GM19372 (cell line): ENCODE data around the gene ABTB1.

Experiments
- ATAC-seq: cut with Tn5 transposase; IDR thresholded peaks from one replicate; pipeline ENCODE4 v1.9.1; 2021; ENCODE audit warnings: mild to moderate bottlenecking, low read depth, moderate library complexity; ENCODE audit not compliant: unreplicated experiment

ABTB1 gene

GRCh38 chr3:127716384-127716783 is 43.6 kb downstream of the ABTB1 start:
- ATAC-seq, result no peak

GRCh38 chr3:127717357-127718244 is 44.8 kb downstream of the ABTB1 start:
- no peak for ATAC-seq

- ATAC-seq, result no peak
Observed at GRCh38 chr3:127718245-127718915, 45.6 kb downstream of the ABTB1 start.

- ATAC-seq, result no peak
Observed at GRCh38 chr3:127718916-127719290, 46.2 kb downstream of the ABTB1 start.

- no peak for ATAC-seq
Observed at GRCh38 chr3:127719369-127719768, 46.6 kb downstream of the ABTB1 start.

GRCh38 chr3:127720161-127720823 is 47.5 kb downstream of the ABTB1 start:
- no peak for ATAC-seq

- ATAC-seq, result no peak
Observed at GRCh38 chr3:127720985-127721935, 48.5 kb downstream of the ABTB1 start.

GRCh38 chr3:127722091-127722784 is 49.5 kb downstream of the ABTB1 start:
- ATAC-seq, result no peak

- ATAC-seq, result no peak
Observed at GRCh38 chr3:127723011-127723567, 50.3 kb downstream of the ABTB1 start.

- no peak for ATAC-seq
Observed at GRCh38 chr3:127726894-127727293, 54.1 kb downstream of the ABTB1 start.

- no peak for ATAC-seq
Observed at GRCh38 chr3:127728417-127729015, 55.8 kb downstream of the ABTB1 start.

- no peak for ATAC-seq
Observed at GRCh38 chr3:127729556-127730056, 56.9 kb downstream of the ABTB1 start.

GRCh38 chr3:127730171-127730570 is 57.4 kb downstream of the ABTB1 start:
- ATAC-seq, result no peak
